ENCODE measurements around the gene GET3.

DNA sequence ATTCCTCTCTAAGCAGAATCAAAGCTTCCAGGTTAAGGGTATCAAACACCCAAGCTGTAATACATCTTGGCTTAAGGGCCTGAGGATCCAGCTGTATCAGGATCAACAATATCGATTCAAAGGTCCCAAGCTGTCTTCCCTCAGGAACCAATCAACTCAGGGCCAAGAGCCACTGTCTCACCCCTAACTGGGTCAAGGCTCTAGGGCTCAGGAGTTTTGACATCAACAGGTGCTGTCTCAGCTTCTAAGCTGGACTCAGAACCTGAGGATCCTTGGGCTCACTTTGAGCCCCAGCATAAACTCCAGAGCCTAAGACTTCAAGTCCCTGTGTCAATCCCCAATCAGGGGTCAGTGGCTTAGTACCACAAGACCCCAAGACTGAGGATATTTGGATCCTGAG lies 41.8 kb upstream of the GET3 start:
- TF ChIP-seq, protein P1, sequence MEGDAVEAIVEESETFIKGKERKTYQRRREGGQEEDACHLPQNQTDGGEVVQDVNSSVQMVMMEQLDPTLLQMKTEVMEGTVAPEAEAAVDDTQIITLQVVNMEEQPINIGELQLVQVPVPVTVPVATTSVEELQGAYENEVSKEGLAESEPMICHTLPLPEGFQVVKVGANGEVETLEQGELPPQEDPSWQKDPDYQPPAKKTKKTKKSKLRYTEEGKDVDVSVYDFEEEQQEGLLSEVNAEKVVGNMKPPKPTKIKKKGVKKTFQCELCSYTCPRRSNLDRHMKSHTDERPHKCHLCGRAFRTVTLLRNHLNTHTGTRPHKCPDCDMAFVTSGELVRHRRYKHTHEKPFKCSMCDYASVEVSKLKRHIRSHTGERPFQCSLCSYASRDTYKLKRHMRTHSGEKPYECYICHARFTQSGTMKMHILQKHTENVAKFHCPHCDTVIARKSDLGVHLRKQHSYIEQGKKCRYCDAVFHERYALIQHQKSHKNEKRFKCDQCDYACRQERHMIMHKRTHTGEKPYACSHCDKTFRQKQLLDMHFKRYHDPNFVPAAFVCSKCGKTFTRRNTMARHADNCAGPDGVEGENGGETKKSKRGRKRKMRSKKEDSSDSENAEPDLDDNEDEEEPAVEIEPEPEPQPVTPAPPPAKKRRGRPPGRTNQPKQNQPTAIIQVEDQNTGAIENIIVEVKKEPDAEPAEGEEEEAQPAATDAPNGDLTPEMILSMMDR (IDR thresholded peaks at IDR 0.05) = no peak
- no peak for TF ChIP-seq POLR2A (IDR thresholded peaks at IDR 0.05)
